Measurements from ENCODE around the gene SLX4IP.
A peak's percentile ranks its signal among the peaks of the same experiment; 100 is the strongest.

The SLX4IP gene

GRCh38 chr20:10637563-10637962, 202.5 kb downstream of the SLX4IP start:
- DNase-seq = no peak

DNA sequence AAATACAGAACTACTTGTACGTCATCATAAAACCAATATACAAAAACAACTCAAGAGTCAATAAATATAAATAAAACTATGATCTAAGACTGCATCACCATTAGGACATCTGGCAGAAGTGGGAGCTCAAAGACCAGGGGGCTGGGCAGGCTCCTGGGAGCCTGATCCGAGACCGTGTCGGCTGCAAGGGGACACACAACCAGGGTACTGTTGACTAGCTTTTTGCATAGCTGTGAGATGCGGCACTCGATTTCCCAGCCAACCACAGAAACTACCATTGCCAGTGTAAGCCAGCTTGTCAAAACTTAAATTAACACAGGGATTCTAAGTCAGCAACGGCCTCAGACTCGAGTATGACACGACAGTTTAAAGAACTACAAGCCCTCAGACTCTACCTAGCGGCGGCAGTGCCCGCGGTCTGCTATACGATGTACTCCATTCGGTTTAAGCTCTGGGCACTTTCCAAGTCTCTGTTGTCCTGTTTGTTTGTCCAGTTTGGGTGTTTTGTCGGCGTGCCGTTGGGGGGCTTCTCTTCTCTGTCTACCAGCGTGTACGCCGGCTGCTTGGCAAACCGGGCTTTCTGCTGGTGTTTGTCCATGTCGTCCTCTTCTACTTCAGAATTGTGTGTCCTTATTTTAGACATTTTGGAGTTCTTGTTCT, 204.1 kb downstream of the SLX4IP start:
- no peak for DNase-seq

- no peak for DNase-seq
These were observed 204.8 kb downstream of the SLX4IP start for GRCh38 chr20:10639737-10640556.

GRCh38 chr20:10640897-10641296, 205.8 kb downstream of the SLX4IP start:
- no peak for DNase-seq

DNA sequence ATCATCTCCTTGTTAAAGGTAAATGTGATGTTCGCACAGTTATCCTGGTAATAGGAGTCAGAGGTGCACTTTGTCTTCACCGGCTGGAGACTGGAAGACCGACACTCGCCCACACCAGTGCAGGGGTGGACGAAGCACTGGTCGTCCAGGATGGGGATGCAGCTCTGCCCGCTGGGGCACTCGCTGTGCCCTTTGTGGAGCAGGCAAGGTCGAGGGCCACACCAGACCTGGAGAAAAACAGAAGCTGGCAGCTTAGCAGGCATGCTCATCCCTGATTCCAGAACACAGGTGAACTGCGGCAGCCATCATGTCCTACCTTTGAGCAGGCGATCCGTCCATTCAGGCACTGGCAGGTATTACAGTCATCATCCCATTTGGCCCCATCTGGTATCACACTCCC, 206.4 kb downstream of the SLX4IP start:
- no peak for DNase-seq

DNA sequence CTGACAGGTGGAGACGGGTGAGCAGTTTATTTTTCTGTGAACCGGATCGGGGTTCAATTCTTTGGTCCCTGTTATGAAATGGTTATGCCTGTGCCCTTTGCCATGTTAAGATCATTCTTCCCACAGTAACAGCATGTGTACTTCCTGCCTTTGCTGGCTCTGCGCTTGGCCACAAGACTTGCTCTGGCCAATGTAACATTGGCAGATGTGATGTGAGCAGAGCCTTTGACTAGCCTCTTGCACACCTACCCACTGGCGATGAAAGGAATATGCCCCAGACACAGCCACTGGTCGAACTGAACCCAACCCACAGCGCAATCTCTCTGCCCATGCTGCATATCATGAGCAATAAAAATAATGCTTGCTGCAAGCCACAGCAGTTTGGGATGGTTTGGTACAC, 206.8 kb downstream of the SLX4IP start:
- no peak for DNase-seq

DNA sequence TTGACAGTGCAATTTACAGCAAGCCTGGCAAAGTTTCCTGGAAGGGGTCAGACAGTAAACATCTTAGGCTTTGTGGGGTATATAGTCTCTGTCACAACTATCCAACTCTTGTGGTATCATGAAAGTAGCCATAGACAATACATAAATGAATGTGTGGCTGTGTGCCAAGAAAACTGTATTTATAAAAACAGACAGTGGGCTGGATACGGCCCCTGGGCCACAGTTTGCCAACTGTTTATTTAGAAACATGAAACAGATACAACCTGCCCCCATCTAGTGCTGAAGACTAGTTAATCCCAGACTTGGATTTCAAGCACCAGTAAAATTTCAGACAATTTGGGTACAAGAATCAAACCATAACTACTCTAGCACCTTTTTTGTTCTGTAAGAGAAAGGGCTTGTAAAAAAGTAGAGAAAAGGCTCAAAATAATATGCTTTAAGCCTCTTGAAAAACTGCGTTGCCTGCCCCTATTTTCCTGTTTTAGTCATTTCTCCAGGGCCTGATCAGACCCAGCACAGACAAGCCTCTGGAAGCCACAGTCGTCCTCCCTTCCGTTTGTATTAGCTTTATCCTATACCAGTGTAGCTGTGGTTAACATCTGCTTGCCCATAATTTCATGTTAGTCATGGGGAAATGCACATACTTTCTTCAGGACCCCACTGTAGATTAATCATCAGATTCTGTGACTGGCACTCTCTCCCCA, 207.9 kb downstream of the SLX4IP start:
- no peak for DNase-seq

DNA sequence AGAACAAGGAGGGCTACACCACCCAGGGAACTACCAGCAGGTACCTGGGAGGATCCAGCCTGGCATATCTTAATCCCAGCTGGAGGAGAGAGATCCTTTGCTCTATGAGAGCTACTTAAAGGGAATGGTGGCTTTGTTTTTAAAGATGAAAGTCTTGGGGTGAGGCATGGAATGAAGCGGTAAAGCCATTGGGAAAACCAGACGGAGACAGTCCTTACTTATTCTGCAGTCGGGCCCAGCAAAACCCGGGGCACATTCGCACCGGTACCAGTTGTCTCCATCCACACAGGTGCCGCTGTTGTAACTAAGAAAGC, 208.4 kb downstream of the SLX4IP start:
- DNase-seq = no peak

- DNase-seq = no peak
These were observed 209.5 kb downstream of the SLX4IP start for GRCh38 chr20:10644458-10645204.

DNA sequence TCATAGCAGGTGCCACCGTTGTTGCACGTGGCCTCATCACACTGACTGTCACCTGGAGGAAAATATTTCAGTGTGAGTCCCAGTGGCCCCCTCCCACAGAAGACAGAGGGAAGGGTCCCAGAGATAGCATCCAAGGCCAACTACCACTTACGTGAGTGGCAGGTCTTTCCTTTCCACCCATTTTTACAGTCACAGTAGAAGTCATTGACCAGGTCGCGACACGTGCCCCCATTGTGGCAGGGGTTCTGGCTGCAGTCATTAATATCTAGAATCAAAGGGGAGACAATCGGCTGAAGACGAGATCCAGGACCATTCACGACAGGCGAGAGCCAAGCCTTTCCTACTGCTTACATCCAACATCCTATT, 210.1 kb downstream of the SLX4IP start:
- no peak for DNase-seq

DNA sequence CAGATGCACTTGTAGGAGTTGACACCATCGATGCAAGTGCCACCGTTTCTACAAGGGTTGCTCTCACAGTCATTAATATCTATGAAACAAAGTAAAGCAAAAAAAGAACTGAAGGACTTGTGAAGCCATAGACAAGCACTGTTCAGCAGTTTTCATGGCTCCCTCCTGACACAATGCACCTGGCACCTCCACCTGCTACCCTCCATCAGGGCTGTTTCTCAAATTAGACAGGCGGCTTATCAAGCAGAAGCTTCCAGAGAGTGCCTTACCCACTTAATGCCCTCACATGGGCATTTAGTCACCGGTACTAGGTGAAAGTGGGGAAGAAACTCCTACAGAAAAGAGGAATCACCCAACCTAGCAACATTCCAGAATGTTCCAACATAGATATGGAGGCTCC, 210.9 kb downstream of the SLX4IP start:
- no peak for DNase-seq

GRCh38 chr20:10646886-10647420, 211.8 kb downstream of the SLX4IP start:
- DNase-seq = no peak

GRCh38 chr20:10647471-10647870, 212.4 kb downstream of the SLX4IP start:
- DNase-seq = no peak

DNA sequence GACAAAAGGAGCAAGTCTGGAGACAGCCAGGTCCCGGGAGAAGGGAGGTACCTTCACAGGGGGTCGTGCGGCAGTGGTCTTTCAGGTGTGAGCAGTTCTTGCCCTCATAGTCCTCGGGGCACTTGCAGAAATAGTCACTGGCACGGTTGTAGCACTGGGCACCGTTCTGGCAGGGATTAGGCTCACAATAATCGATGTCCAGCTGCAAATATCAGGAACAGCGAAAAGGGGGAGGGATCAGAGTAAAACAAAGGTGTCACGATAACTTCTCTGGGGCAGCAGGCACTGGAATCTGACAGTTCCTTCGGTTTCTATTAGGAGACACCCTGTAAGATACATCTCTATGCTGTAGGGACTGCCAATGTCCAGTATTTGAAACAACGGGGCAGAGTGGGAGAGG, 212.8 kb downstream of the SLX4IP start:
- DNase-seq = no peak

GRCh38 chr20:10648651-10649050, 213.5 kb downstream of the SLX4IP start:
- DNase-seq = no peak

DNA sequence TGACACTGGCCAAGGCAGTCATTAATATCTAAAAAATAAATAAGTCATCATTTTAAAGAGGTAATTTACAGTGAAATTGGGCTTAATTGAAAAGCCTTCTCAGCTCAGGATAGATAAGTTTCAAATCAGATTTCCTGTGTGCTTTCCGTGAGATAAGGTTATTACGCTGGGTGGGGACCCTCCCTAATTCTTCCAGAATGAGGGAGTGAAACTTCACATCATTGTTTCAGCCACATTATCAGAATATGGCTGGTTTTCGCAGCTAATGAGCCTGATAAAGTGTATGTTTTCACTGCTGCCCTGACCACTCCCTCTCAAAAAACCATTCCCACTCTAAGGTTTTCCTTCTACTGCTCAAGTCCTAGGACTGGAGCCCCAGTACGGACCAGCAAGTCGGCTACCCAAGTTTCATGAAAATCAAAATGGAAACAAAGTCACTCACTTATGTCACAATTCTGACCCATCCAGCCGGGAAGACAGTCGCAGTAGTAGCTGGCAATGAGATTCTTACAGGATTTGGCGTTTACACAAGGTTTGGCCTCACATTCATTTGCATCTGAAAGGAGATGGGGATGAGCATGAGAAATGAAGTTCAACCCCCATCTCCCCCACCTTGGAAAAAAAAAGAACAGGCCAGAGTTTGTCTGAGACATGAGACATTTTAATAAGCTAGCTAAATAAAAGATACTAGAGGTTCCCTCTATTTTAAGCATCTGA, 214.1 kb downstream of the SLX4IP start:
- no peak for DNase-seq

DNA sequence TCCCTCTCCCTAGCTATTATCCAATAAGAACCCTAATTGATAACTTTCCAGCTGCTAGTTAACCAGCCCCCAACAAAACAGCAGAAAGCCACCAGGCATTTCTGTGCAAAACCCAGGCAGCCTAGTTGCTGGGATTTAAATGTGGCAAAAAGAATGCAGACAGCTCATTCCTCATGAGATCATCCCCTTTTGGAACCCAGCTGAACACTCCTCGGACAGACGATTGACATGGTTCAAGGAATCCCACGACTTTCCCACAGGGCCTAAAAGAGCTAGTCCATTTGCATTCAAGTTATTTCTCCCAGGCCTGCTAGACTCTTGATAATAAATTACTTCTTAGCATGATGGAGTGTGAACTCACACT, 214.7 kb downstream of the SLX4IP start:
- DNase-seq = no peak

- no peak for DNase-seq
These were observed 216.3 kb downstream of the SLX4IP start for GRCh38 chr20:10651227-10651990.

- DNase-seq = no peak
These were observed 217.1 kb downstream of the SLX4IP start for GRCh38 chr20:10652185-10652584.

GRCh38 chr20:10652660-10653261, 217.7 kb downstream of the SLX4IP start:
- no peak for DNase-seq

- peak in 1 of 2 donors; percentile 40 for DNase-seq
These were observed 218.6 kb downstream of the SLX4IP start for GRCh38 chr20:10653599-10654249.

Measured in inflammatory macrophage treated with lipopolysaccharide for 1 hour (primary cell).